Measurements from ENCODE around the gene RAB30. TPM values are rescaled to one million over a fixed set of nuclear protein-coding genes. Genes with fewer than 3 reads are reported as not detected.

The RAB30 gene
- polyA plus RNA-seq, 1 donor from 2014 or later = 36.4 TPM

GRCh38 chr11:82939456-82939855 is 132.2 kb downstream of the RAB30 start:
- Histone ChIP-seq H3K9me3 (ENCODE audit: low read length) (no peaks in the 10 kb centered on the region), H3K79me2 (replicated peaks; ENCODE audit: insufficient read depth, low read length) (no peaks in the 10 kb centered on the region), H3K27me3 (ENCODE audit: insufficient read depth, low read depth, low read length) (no peaks in the 10 kb centered on the region), H3K27ac (ENCODE audit: low read length) (no peak overlapping the region), H3K36me3 (ENCODE audit: insufficient read depth, low read length) (no peaks in the 10 kb centered on the region), H4K20me1 (ENCODE audit: insufficient read depth) (no peaks in the 10 kb centered on the region), H2AFZ (ENCODE audit: low read depth, low read length) (no peak overlapping the region), H3K4me2 (ENCODE audit: low read length) (no peak overlapping the region), H3K4me3 (ENCODE audit: low read length) (no peak overlapping the region), H3F3A (ENCODE audit: insufficient read depth, low read length, poor library complexity, severe bottlenecking) (no peaks in the 10 kb centered on the region), H3K9ac (ENCODE audit: low read length) (no peak overlapping the region), H3K9me2 (ENCODE audit: insufficient read depth, low read length) (no peaks in the 10 kb centered on the region)
- no peak for TF ChIP-seq MXI1 (conservative IDR thresholded peaks at IDR 0.05; ENCODE audit: poor library complexity, severe bottlenecking)
- no peak for TF ChIP-seq RAD21 (conservative IDR thresholded peaks at IDR 0.05)
- TF ChIP-seq REST (IDR thresholded peaks at IDR 0.05; ENCODE audit: borderline replicate concordance) = no peak
- TF ChIP-seq, protein P1, sequence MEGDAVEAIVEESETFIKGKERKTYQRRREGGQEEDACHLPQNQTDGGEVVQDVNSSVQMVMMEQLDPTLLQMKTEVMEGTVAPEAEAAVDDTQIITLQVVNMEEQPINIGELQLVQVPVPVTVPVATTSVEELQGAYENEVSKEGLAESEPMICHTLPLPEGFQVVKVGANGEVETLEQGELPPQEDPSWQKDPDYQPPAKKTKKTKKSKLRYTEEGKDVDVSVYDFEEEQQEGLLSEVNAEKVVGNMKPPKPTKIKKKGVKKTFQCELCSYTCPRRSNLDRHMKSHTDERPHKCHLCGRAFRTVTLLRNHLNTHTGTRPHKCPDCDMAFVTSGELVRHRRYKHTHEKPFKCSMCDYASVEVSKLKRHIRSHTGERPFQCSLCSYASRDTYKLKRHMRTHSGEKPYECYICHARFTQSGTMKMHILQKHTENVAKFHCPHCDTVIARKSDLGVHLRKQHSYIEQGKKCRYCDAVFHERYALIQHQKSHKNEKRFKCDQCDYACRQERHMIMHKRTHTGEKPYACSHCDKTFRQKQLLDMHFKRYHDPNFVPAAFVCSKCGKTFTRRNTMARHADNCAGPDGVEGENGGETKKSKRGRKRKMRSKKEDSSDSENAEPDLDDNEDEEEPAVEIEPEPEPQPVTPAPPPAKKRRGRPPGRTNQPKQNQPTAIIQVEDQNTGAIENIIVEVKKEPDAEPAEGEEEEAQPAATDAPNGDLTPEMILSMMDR (IDR thresholded peaks at IDR 0.05; ENCODE audit: poor library complexity, severe bottlenecking) = no peak
- TF ChIP-seq EZH2 (IDR thresholded peaks at IDR 0.05; ENCODE audit: borderline replicate concordance, insufficient read depth, low read length, poor library complexity, severe bottlenecking) = no peak

GRCh38 chr11:82937554-82937953 is 134.1 kb downstream of the RAB30 start:
- no peaks in the 10 kb centered on the region for H3F3A ChIP-seq (ENCODE audit: insufficient read depth, low read length, poor library complexity, severe bottlenecking)
- no peaks in the 10 kb centered on the region for H3K36me3 ChIP-seq (ENCODE audit: insufficient read depth, low read length)

More at GRCh38 chr11:82937554-82937953, 134.1 kb downstream of the RAB30 start:
- Histone ChIP-seq H3K27me3 (ENCODE audit: insufficient read depth, low read depth, low read length) (no peaks in the 10 kb centered on the region), H3K4me3 (ENCODE audit: low read length) (no peak overlapping the region), H3K9ac (ENCODE audit: low read length) (no peak overlapping the region), H3K4me2 (ENCODE audit: low read length) (no peak overlapping the region), H3K79me2 (replicated peaks; ENCODE audit: insufficient read depth, low read length) (no peaks in the 10 kb centered on the region), H4K20me1 (ENCODE audit: insufficient read depth) (no peaks in the 10 kb centered on the region), H3K9me2 (ENCODE audit: insufficient read depth, low read length) (no peaks in the 10 kb centered on the region), H3K27ac (ENCODE audit: low read length) (no peak overlapping the region), H3K9me3 (ENCODE audit: low read length) (no peaks in the 10 kb centered on the region), H2AFZ (ENCODE audit: low read depth, low read length) (no peak overlapping the region)
- TF ChIP-seq, protein P1 (IDR thresholded peaks at IDR 0.05; ENCODE audit: poor library complexity, severe bottlenecking) = no peak
- TF ChIP-seq RAD21 (conservative IDR thresholded peaks at IDR 0.05) (no peak), MXI1 (conservative IDR thresholded peaks at IDR 0.05; ENCODE audit: poor library complexity, severe bottlenecking) (no peak), EZH2 (IDR thresholded peaks at IDR 0.05; ENCODE audit: borderline replicate concordance, insufficient read depth, low read length, poor library complexity, severe bottlenecking) (no peak), POLR2AphosphoS5 (IDR thresholded peaks at IDR 0.05) (no peak), EP300 (conservative IDR thresholded peaks at IDR 0.05; ENCODE audit: poor library complexity, severe bottlenecking) (no peak), SMC3 (conservative IDR thresholded peaks at IDR 0.05; ENCODE audit: poor library complexity) (no peak), TAF1 (IDR thresholded peaks at IDR 0.05; ENCODE audit: low read depth) (no peak), REST (IDR thresholded peaks at IDR 0.05; ENCODE audit: borderline replicate concordance) (no peak)
